Suppressor macrophage (primary cell): ENCODE data around the gene PSMD11.
A peak's percentile ranks its signal among the peaks of the same experiment; 100 is the strongest.
"Not testable (repeated sequence)": the region's sequence is repeated elsewhere in the genome, so short reads cannot be mapped to it uniquely, and the experiment has no call there.

ENCODE experiments used
- DNase-seq, 4 experiments: peaks; one replicate each; pipeline ENCODE4 v3.0.0-alpha.2; 2020 to 2022

The PSMD11 gene

DNA sequence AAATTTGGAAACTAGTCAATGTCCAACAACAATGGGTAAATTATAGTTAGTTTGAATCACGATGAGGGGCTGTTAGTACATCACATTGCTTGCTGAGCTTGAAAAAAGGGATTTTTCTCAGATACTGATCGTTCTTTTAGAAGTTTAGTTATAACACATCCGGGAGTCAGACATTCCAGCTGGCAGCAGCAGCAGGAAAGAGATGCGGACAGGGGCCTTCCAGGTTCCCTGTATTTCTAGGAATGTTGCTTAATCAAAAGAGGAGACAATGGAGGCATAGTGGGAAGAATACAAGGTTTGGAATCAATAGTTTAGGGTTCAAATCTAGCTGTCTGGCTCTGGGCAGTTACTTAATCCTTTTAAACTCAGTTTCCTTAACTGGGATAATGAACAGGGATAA, 70.3 kb downstream of the PSMD11 start:
- DNase-seq: no peak

DNA sequence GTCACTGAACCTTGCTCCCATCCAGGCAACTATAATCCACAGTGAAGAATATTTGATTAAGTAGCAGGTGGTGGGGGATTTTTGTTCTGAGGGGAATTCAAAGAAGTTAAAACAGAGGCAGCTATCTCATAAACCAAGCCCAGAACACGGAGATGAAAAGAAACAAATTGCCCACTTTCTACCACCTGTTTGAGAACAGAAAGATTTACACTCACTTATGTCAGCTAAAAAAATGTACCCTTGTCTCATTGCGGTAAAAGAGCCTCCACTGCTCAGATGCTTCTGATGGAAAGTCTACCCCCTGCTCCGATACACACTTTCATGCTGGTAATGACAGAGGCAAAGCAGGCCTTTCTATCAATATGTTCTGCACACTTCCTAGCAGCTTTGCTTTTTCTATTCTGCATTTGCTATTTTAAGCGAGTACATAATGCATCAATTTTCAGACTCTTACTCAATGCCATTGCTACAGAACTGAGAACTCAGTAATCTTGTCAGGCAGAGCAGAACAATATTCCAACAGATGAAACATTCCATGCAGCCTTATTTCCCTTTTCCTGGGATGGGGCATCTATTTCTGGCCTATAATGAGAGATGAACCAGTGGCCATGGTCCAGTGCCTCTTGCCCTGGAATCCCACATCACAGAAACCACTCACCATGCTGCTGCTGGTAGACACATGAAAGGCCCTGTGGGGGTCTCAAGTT, 71.5 kb downstream of the PSMD11 start:
- DNase-seq: no peak

GRCh38 chr17:32516450-32516849, 72.1 kb downstream of the PSMD11 start:
- no peak for DNase-seq

- peak in 3 of 4 experiments; percentile 22 to 40 (median 32) for DNase-seq
Observed at GRCh38 chr17:32516940-32517701, 72.8 kb downstream of the PSMD11 start.

DNA sequence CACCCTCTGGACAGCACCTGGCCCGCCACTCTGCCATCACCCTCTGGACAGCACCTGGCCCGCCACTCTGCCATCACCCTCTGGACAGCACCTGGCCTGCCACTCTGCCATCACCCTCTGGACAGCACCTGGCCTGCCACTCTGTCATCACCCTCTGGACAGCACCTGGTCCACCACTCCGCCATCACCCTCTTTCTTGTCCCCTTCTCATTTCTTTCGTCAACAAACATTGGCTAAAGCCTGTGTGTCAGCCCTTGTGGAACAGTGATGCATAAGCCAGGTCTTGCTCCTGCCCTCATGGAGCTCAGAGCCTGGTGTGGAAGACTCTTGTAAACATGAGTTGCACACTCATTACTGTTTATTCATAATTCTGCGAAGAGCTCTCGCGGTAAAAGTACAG, 73.7 kb downstream of the PSMD11 start:
- no peak for DNase-seq

GRCh38 chr17:32518646-32519227, 74.4 kb downstream of the PSMD11 start:
- DNase-seq: no peak

DNA sequence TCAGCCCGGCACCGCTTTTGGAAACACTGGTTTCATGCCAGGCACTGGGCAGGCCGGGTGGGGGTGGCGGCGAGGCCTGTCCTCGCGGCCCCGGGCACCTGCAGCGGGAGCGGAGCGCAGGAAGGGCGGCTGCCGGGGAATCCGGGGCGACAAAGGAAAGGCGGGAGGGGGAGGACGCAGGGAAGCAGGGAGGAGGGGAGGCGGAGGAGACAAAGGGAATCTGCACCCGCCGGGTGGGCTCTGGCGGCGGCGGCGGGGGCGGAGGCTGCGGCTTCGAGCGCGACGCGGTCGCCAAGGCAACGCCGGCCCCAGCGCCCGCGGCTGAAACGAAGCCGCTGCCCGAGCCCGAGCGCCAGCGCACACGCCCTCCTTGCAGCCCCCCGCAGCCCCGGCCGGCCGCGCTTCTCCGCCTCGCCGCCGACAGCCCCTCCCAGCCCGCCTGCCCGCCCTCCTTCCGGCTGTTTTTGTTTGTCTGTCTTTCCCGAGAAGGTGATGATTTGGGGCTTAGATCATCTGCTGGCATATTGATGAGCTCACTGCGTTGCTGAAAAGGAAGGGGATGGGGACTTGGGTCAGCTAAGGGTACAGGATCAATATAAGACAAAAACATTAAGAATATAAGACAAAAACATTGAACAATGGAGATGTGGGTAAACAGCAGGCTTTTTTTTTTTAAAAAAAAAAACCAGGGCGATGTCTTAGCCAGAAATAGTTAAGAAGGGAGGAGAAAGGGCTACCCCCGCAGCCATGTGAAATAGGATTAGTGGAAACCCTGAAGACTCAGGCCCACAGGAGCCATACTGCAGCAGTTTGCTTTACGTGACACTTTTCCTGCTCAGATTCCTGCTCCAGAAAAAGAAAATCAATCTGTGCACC, 75.2 kb downstream of the PSMD11 start:
- peak in 3 of 4 experiments; percentile 21 to 59 (median 48) for DNase-seq

DNA sequence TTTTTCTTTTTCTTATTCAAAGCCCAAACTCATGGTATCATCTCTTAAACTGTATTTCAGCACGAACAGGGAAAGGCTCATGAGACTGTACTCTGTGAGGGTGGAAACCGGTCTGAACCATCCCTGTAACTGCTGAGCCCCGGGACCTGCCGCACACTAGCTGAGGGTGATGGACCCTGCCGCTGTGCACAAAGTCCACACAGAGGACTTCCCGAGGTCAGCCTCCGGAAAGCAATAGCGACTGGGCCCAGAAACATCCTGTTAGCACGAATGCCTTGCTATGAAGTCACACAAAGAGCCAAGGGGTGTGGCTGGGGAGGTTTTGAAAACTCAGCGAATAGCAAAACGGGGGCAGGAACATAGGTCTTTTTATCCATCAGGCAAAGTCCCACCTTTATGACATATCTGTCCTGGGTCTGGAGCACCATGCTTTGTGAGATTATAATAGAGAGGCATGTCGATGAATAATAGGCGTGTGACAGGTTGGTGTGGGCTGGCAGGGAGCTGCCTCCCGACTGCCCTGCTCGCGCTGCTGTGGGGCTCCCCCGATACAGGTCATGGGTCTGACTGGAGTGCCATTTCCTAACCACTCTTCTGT, 75.9 kb downstream of the PSMD11 start:
- DNase-seq: peak; percentile 42 to 69 (median 63)

DNA sequence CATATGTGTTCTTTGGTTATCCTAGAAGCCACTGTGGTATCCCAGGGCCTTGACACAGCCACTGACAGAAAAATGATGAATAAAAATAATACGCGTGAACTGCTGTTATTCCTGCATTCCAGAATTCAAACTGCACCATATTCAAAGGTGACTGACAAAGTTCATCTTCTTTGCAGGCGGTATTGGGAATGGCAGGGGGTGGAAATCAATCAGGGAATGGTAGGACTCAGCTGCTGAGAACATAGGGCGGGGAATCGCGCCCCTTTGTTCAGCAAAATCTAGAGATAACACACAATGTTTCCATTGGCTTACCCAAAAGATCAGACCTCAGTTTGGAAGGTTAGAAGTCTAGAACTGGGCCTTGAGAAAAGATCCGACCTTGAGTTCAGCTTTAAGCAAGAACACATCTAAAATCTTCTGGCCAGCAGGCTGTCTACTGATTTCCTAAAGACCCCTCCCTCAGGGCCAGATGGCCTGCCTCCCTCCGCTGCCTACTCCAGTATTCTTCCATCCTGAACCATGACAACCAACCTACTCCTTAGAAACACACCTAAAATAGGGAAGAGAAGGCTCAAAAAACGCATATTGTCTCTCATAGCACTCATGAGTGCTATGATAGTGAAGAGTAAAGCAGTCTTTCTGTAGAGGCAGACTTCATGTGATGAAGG, 76.6 kb downstream of the PSMD11 start:
- no peak for DNase-seq

DNA sequence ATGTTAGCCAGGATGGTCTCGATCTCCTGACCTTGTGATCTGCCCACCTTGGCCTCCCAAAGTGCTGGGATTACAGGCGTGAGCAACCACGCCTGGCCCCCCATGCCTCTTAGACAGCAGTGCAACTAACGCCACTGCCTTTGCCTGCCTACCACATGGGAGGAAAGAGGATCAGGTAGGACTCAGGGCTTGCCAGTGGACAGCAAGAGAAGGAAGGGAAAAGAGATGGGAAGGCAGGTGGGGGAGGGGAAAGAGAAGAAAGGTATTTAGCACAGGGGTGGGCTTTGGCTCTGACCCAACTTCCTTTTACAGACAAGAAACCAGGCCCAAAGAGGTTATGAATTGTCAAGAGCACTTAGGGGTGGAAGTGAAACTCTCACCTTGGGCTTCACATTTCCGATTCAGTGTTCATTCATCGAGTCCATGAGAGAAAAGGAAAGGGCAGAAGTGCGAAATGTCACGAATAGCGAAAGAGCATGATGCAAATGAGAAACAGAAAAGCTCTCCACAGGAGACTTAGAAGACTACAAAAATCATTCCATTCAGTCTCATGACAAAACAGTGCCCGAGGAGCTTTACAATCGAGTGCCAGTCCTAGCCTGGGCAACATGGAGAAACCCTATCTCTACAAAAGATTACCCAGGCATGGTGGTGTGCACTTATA, 78.8 kb downstream of the PSMD11 start:
- no peak for DNase-seq

GRCh38 chr17:32523827-32524552, 79.7 kb downstream of the PSMD11 start:
- no peak for DNase-seq

GRCh38 chr17:32524553-32524880, 80.2 kb downstream of the PSMD11 start:
- DNase-seq: not testable (repeated sequence)

- DNase-seq: no peak
Observed at GRCh38 chr17:32525122-32525521, 80.8 kb downstream of the PSMD11 start.

DNA sequence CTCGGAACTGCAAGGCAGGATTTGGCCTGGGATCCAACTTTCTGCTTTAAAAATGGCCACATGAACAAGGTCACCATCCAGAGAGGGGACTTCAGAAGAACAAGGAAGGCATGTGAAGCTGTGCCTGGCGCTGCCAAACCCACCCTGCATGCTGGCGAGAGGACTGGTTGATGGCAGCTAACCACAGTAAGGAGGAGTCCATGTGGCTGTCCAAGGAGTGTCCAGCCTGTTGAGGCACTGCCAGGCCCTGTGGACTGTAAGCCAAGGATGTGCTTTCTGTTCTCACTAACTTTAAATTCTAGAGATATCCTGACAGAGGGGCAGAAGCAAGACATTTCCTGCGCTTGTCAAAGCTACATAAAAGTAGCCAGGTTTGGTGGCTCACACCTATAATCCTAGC, 82.8 kb downstream of the PSMD11 start:
- no peak for DNase-seq

DNA sequence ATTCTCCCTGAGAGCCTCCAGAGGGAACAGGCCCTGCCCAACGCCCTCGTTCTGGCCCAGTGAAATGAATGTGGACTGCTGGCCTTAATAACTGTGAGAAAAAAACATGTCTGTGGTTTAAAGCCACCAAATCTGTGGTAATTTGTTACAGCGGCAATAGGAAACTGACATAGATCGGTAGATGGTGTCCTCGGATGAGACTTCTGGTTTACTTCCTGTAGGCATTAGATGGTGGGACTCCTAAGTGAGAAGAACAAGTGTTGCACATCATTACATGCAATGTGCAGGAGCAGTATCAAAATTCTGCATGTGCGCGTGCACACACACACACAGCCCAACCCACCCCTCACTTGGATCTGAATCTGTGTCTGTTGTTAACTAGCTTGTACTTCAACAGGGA, 84.5 kb downstream of the PSMD11 start:
- no peak for DNase-seq

GRCh38 chr17:32529604-32530003, 85.3 kb downstream of the PSMD11 start:
- DNase-seq: no peak
